Activated CD4-positive, alpha-beta T cell treated with anti-CD3 and anti-CD28 coated beads, Interleukin-2, amount 50 U/mL, for 24 hours (primary cell): Measurements from ENCODE around the gene GIT1.

Experiments
- DNase-seq, 2 donors: peaks; one replicate each; pipeline ENCODE4 v3.0.0-alpha.2; 2020; ENCODE audit warnings: low read depth in 1 of 2, low spot score in 1 of 2

Gene GIT1

DNA sequence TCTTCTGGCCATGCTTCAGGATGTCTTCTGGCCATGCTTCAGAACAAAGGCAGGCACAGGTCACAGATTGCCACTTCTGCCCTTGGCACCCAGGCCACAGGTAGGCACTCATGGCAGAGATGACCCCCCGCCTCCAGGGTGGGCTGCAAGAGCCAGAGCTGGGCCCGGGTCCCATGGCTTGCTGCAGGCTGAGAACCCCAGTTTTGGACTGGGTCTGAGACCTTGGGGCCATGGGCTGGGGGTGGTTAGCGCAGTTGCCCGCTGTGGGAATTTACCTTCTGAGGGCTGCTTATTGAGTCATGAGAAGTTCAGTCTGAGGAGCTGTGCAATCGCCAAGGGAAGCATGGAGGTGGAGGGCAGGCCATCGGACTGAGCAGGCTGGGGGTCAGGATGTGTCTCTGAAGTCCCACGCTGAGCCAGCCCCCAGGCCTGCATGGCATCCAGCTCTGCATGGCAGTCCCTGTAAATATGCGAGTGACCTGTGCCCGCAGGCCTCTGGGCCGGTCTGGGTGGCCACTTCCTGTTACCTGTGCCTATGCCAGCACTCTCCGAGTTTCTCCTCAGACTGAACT is 5.2 kb upstream of the GIT1 start:
- DNase-seq = no peak

DNA sequence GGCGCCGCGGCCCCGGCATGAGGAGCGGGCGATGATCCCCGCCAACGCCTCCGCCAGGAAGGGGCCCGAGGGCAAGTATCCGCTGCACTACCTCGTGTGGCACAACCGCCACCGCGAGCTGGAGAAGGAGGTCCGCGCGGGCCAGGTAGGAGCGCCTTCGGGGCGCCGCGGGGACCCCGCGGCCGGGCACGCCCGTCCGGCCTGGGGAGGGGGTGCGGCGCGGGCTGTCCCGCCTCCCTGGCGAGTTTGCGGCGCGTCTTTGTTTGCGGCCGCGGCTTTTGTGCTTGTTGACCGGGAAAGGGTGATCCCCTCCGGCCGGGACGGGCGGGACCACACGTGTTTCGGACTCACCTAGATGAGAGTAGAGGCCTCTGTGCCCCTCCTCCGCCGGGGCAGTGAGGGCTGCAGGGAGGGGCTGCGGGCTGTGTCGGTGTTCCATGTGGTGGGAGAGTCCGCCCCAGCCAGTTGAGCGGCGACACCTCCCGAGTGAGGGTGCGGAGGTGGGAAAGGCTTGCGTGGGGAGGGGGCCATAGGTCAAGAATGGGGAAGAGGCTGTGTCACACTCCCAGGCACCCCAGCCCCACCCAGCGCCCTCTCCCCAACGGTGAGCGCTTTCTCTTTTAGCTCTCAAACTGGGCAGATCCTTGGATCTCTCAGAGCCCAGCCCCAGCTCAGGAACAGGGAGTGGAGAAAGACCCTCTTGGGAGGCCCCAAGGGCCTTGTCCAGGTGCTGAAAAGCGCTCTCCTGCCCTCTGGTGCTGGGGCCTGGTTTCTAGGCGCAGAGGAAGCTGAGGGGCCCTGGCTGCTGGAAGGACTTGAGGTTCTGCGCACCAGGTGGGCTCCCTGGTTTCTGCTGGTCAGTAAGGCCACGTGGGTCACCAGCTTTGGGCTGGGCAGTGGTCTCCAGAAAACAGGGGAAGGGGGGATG is 4.4 kb upstream of the GIT1 start:
- DNase-seq = no peak

DNA sequence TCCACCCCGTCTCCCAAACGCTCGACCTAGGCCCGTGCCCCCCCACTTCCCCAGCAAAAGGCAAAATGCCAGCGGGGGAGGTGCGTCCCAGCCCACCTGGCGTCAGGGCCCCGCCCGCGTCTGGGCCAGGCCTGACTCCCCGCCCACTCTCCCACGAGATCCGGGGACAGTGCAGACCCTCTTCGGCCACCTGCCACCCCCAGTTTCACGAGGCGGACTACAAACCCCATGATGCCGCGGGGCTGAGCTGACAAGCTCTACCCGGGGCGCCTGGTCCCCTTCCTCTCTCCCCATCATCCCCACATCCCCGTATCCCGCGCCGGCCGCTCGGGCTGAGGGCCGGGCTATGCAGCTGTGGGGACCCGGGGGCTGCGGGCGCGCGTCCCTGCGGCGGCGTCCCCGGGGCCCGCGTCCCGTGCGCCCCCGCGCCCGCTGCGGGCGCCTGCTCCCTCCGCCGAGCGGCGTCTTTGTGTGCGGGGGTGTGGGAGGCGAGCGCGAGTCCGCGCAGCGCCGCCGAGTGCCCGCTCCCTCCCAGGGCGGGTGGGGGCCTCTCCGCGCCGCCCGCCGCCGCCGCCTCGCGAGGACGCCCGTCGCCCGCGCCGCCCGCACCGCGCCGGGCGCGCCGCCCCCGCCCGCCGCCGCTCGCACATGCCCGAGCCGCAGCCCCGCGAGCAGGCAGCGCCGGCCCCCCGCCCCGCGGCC is 3.6 kb upstream of the GIT1 start, which contains the start of gene ANKRD13B:
Gene ANKRD13B, plus strand, starts transcription at position 283 of the 702 bp plus-strand sequence. CDS start 490 bp downstream, outside the sequence.
- DNase-seq = no peak

DNA sequence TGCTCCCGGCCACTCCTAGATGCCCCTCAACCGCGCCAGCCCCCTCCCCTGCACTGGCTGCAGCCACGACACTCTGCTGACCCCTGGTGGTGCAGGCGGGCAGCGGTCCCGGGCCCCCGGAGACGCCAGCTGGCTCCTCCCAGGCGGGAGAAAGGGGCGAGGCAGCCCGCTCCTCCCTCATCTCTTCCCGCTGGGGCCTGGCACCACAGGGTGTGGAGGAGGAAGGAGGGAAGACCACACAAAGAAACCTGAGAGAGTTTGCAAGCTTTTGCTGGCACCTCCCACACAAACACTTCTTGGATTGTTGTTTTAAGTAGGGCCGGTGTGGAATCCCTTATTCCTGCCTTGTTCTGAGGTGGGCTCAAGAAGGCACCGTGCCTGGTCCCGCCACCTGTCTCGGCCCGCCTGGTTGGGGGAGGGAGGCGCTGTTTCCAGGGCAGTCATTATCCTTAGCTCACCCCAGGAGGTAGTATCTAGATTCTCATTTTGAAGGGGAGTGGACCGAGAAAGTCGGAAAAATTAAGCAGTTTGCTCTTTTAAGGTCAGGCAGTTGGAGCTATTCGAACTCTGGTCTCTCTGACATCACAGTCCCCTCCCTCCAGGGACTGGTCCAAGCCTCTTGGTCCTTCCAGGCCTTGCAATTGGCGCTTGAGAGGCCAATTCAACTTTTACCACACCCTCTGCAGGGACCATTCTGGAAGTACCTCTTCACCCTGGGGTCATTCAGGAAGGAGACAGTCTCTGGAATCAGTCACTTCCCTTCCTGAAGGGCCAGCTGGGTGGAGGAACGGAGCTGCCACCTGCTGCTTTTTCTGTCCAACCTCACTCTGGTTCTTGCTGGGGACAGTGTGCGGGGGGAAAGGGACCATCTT is 2.5 kb upstream of the GIT1 start:
- DNase-seq = peak; percentile 63 to 74

DNA sequence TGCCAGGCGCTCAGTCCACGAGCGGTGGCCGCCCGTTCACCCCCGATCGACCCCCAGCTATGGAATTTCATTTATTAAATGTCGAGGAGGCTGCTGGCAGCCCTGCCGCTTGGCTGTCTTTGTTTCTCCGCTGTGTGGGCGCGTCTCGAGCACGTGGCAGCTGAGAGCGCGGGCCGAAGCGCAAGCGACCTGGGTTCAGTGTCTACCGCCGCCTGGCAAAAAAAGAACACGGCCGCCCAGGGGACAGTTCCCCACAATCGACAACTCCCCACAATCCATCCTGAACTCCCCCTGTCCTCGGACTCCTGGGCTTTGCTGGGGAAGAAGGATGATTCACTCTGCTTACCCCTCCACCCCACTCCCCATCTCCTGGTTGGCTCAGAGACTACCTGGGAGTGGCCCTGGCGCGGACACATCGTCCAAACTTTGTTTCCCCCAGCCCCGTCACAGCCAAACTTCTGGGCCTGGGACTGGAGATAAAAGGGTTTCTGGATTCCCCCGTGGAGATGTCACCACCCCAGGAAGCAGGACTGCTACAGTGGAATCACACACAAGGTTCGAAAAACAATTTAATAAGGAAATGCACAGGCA is 1.8 kb upstream of the GIT1 start:
- DNase-seq = no peak

DNA sequence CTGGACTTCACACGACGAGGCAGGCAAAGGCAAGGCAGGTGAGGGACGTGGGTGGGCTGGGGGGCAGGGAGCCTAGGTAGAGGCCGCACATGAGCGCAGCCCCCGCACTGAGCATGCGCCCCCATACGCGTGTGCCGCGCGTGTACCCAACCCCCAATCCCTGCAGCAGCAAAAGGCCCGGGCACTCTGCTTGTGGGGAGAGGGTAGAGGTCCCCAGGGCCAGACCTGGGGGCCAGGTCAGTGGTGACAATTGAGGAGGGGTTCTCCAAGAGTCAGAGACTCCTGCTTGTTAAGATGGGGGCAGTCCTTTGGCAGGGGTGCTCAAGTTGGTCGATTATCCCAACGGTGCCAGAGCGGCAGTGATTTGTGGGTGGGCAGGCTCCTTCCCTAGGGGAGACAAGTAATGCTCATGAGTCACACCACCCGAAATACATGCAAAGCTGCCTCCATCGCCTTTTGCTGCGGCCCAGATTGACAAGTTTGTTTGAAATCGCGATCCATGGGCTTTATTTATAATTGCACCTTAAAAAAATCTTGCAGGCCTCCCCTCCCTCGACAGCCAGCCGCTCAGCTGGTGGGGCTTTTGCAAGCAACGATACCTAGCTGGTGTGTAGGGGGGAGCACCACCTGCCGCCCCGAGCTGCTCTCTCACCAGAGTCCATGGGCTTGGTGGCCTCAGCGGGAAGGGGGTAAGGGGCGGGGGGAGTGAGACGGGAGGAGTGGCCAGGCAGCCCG is 1.1 kb upstream of the GIT1 start:
- no peak for DNase-seq

DNA sequence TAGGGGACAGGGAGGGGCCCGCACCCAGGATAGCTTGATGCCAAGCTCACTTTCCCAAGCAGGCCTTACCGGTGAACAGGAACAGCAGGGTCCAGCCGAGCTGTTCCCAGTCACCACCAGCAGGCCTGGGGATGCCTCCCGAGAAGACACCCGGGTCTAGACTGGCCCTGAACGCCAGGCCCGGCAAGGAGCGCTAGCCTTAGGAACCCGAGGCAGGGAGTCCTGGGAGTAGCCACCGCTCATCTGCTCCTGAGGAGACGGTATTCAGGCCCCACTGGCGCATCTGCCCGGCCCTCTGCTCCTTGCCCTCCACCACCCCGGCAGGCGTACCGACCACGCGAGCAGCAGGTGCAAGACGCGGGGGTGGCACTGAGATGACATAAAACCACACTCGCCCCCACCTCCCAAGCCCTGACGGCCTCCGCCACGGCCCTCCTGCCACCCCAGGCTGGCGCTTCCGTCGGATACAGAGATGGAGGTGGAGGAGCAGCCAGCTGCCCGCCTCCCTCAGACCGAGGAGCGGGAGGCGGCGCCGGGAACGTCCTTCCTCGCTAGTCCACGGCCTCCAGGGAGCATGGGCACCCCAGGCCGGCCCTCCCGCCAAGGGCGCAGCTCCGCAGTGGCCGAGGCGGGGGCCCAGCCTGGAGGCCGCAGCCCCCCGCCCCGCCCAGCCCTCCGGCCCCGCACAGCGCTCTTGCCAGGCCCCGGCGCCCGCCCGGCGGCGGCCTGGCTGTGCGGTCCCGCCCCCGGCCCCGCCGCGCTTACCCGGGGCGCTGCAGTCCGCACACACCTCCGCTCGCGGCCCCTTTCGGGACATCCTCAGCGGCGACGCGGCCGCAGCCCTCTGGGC is 661 bp downstream of the GIT1 start:
- DNase-seq = peak in 1 of 2 donors; percentile 37

DNA sequence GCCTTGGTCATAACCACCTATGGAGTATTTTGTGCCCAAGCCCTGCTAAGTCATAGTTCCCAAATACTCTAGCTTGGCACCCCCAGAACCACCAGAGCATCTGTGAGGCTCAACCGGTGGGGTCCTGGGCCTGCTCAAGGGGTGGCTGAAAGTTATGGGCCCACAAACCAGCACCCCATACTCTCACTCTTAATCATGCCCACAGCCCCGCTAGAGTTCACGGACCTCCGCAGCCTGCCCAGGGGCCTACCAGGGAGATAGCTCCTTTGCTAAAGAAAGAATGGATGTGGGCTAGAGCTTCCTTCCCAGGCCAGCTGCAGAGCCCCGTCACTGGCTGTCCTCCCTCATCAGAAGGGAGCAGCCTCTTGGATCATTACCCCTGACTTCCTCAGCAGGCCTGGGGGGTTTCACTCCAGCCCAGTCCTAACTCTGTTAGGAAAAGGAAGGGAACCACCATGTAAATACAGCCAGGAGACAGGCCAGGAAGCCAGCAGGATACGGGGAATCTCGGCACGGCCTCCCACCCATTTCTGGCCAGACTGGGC is 1.4 kb downstream of the GIT1 start:
- no peak for DNase-seq

DNA sequence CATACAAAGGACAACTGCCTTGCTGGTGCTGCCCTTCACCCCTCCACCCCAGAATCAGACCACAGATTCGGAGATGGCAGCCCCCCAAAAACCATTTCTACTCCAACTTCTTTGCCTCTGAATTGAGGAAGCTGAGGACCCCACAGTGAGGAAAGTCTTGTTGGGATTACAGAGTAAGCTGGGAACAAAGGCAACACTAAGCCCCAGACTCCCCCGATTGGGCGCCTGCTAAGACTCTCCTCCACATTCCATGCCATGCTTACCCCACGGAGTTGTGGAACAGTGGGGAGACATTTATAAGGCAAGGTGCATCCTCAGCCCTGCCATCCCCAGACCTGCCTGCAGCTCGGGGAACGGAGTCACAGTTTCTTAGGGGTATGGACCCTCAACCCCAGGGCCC is 1.9 kb downstream of the GIT1 start:
- DNase-seq = no peak

DNA sequence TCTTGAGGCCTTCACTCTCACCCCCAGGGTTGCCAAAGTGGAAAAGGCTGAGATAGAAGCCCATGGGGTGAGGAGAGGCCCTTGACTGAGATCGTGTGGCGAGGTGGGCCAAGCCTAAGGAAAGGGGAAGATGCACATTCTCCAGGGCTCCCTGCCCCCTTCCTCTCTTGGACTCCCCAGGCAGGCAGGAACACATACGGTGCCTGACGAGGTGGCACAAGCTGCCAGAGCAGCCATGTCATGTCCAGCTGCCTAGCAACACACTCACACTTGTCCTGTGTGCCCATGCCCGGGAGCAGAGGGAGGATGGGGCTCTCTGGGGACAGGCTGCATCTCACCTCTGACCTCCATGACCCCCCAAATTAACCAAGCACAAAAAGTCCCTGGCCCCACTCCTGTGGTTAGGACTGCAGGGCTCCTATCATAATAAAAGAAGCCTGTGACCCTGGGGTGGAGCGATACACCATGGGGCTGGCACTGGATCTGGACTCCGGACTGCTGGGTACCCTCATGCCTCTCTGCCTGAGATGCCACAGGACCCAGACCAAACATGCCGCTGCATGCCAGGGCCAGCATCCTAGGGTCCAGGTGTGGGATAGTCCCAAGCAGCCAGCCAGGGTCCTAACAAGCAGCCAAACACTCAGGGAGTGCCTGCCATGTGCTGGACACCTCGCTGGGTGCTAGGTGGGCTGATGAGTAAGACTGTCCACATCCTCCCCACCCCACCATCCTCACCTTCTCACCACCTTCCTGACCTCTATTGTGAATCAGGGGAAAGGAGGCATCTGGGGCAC is 2.6 kb downstream of the GIT1 start:
- no peak for DNase-seq

DNA sequence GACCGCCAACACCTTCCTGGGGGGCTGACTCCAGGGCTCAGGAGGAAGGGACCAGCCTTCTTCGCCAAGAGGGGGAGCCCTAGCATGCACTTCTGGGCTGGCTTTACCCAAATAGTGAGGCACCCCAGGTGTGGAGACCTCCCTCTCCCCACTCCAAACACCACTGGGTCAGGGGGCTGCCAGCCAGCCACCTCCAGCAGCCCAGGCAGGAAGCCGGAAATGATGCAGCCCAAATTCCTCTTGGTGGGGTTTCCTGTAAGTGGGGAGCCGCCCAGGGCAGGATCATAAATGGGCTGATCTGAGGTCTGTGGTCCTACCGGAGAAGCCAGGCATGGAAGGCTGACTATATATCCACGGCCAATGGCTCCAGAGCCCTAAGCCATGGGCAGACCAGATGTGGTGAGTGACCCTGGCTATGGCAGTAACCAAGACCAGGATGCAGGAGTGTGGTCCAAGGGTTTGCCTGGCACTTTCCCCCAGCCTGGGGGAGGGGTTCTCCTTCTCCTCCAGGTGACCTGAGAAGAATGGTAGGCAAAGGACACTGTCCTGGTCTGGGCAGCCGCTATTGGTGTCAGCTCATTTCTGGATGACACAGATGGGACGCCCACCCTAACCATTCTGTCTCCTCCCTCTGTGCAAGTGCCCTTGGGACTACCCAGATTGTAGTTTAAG is 4.2 kb downstream of the GIT1 start:
- no peak for DNase-seq

DNA sequence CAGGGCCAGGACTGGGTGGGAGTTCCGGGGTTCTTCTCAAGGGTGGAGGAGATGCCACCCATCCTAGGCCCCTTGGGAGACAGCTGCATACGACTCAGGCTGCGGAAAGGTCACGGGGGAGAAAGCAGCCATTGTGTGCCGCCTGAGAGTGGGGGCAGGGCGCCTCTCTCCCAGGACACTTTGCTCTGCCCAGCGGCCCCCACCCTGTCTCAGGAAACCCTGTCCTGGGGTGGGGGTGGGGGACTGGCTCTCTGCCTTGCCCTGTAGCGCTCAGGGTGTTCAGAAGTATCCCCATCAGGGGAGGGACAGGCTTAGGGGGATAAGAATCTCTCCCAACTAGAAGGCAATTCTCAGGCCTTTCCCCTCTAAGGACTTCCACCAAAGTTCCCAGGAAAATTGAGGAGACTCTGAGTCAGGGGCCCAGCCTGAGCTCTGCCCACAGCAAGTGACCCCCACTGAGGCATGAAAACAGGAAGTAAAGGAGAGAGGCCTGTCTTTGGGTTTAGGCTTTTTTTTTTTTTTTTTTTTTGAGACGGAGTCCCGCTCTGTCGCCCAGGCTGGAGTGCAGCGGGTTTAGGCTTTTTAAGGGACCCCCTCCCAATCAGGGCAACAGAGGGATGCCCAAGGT is 4.9 kb downstream of the GIT1 start:
- DNase-seq = no peak

DNA sequence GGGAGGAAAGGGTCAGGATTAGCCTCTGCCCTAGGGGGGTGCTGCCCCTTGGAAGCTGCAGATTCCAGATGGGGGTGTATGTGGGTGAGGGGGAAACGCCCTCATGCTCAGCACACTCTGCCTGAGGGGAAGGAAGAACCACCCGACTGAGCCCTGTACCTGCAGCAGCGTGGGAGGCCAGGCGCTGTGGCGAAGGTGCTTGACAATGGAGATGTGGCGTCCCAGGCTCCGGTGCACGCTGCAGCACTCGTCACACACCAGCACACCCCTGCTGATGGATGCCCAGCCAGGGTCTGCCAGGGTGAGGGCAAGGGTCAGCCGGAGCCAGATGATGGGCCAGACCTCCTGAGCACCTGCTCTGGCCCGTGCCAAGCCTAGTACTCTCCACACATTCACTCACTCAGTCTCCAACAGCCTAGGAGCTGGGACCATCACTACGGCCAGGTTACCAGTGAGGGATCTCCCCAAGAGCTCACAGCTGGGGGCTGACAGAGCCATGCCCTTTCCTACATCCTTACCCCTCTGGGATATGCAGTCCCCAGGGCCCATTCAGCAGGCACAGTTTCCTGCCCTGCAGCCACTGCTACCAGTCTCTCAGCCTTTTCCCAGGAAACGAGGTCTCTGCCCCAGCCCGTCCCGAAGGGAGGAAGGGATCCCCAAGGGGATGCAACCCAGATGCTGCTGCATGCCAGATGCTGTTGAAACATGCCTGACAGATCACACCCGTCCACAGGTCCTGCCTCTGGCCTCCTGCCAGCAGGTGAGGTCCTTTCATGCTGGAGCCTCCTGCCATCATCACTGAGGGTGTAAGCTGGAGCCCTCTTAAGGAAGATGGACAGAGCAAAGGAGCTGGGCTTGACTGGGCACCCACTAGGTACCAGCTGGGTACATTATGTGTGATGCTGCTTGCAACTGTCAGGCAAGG is 5.9 kb downstream of the GIT1 start:
- no peak for DNase-seq

DNA sequence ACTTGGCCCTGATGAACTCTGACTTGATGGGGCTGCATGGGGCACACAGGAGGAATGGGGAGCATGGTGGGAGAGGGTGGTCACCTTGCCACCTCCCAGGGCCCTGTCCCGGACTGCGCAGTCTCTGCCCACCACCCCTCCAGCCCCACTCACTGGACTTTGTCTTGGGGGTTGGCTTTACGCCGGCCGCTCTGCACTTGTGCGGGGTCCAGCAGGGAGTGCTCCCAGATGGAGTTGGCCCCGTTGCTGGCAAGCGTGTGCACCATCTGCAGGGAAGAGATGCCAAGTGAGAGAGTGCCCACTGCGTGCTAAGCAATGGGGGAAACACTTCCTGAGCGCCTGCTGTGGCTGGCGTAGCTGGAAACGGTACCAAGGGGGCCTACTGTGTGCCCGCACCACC is 6.7 kb downstream of the GIT1 start:
- no peak for DNase-seq

DNA sequence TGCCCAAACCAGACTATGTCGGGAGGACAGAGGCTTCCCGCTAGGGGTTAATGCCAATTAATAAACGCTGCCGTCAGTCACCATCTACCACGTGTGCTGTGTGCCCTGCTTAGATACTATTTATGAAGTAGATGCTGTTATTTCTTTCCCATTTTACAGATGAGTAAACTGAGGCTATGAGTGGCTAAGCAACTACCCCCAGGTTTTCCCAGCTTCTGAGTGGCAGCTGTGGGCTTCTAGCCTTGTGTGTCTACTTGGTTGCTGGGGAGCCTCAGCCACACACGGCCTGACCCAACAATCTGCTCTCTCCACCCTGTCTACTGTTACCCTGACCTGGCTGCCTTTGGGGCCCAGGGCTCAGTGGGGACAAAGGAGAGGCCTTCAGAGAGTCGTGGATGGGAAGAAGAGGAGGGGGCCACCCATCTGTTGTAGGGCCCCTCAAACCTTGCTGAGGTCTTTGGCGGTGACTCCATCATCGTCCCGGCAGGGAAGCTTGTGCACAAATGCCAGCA is 7.1 kb downstream of the GIT1 start:
- no peak for DNase-seq
